ENCODE results near the gene NOL6.
"Not testable (repeated sequence)": the region's sequence is repeated elsewhere in the genome, so short reads cannot be mapped to it uniquely, and the experiment has no call there.

GRCh38 chr9:33517934-33518577 is 44.3 kb upstream of the NOL6 start:
- not testable (repeated sequence) for TF ChIP-seq CTCF (IDR thresholded peaks at IDR 0.05); ZFX (IDR thresholded peaks at IDR 0.05; ENCODE audit: borderline replicate concordance)

Data from 22Rv1 (cell line).